Caco-2 (cell line): ENCODE data around the gene XPNPEP1. TPM values are rescaled to one million over a fixed set of nuclear protein-coding genes. Genes with fewer than 3 reads are reported as not detected.
A peak's percentile ranks its signal among the peaks of the same experiment; 100 is the strongest.
"Not testable (repeated sequence)": the region's sequence is repeated elsewhere in the genome, so short reads cannot be mapped to it uniquely, and the experiment has no call there.

ENCODE experiments used
- BruUV-seq: library from RNA; stranded (reverse); fragments of 400-500 nt; replicated peaks from 2 replicates; lab custom pipeline; 2021; lab: Mats Ljungman, UMichigan
- CTCF ChIA-PET: fragments of 300-600 bp; sonication (Branson Sonifier 250); formaldehyde crosslinking; loops from one replicate; lab custom pipeline; 2022; ENCODE audit warnings: antibody characterized with exemption; lab: Charles Lee
- POLR2A ChIA-PET: fragments of 300-600 bp; sonication (Branson Sonifier 250); formaldehyde crosslinking; loops from one replicate; lab custom pipeline; 2022; ENCODE audit warnings: antibody characterized with exemption; lab: Charles Lee
- DNase-seq, 2 experiments: peaks; one replicate each; pipeline versions ENCODE4 v3.0.0 to v3.0.0-alpha.2; 2020 to 2022
- H3K27me3 ChIP-seq: replicated peaks from 2 replicates; pipeline ENCODE4 v1.6.0; 2011; ENCODE audit warnings: low read length; ENCODE audit not compliant: control insufficient read depth, insufficient read depth
- H3K36me3 ChIP-seq: 2 replicates; pipeline ENCODE4 v1.5.1; 2011; ENCODE audit warnings: low read length; ENCODE audit not compliant: control insufficient read depth, insufficient read depth
- H3K4me1 ChIP-seq: fragments of 250-450 bp; sonication (Bioruptor Pico); 2 replicates; pipeline ENCODE4 v1.5.1; 2020; ENCODE audit warnings: mild to moderate bottlenecking
- H3K4me3 ChIP-seq: 2 replicates; pipeline ENCODE4 v1.5.1; 2011; ENCODE audit warnings: low read depth, mild to moderate bottlenecking, control low read depth, low read length
- H3K9me3 ChIP-seq: fragments of 250-450 bp; sonication (Bioruptor Pico); 2 replicates; pipeline ENCODE4 v1.5.1; 2020; ENCODE audit warnings: mild to moderate bottlenecking, moderate library complexity
- H3K27ac Mint-ChIP-seq: one replicate; pipeline ENCODE4 v1.8.0; 2022; ENCODE audit warnings: mixed read lengths; ENCODE audit not compliant: unreplicated experiment
- H3K27me3 Mint-ChIP-seq: one replicate; pipeline ENCODE4 v1.8.0; 2022; ENCODE audit warnings: mixed read lengths; ENCODE audit not compliant: insufficient read depth, unreplicated experiment
- H3K36me3 Mint-ChIP-seq: one replicate; pipeline ENCODE4 v1.8.0; 2022; ENCODE audit warnings: mild to moderate bottlenecking, mixed read lengths; ENCODE audit not compliant: insufficient read depth, unreplicated experiment
- H3K4me1 Mint-ChIP-seq: one replicate; pipeline ENCODE4 v1.8.0; 2022; ENCODE audit warnings: low read depth, mixed read lengths; ENCODE audit not compliant: unreplicated experiment
- H3K4me3 Mint-ChIP-seq: one replicate; pipeline ENCODE4 v1.8.0; 2022; ENCODE audit warnings: mild to moderate bottlenecking, moderate library complexity, mixed read lengths; ENCODE audit not compliant: unreplicated experiment
- H3K9me3 Mint-ChIP-seq: one replicate; pipeline ENCODE4 v1.8.0; 2022; ENCODE audit warnings: mixed read lengths; ENCODE audit not compliant: unreplicated experiment
- intact Hi-C: fragments of 100-400 bp; cut with micrococcal nuclease; formaldehyde crosslinking; loops from one replicate; pipeline ENCODE4 v1.10.0; 2022; ENCODE audit not compliant: unreplicated experiment
- total RNA-seq: library from RNA; stranded (reverse); gene quantifications from 2 replicates; pipeline ENCODE4 v1.2.3, GENCODE V29; 2022
- TF ChIP-seq, protein P1 (sequence below), 2 experiments: fragments of 200-600 bp in 1 of 2; IDR thresholded peaks; 1 replicate in 1 of 2; 2 replicates in 1 of 2; pipeline versions ENCODE4 v1.5.1 to v1.8.0; 2011 to 2022; ENCODE audit warnings: antibody characterized with exemption in 1 of 2, control low read depth in 1 of 2, inconsistent platforms in 1 of 2, low read depth in 1 of 2, low read length in 1 of 2, mild to moderate bottlenecking in 1 of 2, moderate library complexity in 1 of 2; ENCODE audit not compliant: insufficient read depth in 1 of 2, severe bottlenecking in 1 of 2, unreplicated experiment in 1 of 2

XPNPEP1 gene
- total RNA-seq, 1 experiment from 2014 or later = 92.4 TPM

DNA sequence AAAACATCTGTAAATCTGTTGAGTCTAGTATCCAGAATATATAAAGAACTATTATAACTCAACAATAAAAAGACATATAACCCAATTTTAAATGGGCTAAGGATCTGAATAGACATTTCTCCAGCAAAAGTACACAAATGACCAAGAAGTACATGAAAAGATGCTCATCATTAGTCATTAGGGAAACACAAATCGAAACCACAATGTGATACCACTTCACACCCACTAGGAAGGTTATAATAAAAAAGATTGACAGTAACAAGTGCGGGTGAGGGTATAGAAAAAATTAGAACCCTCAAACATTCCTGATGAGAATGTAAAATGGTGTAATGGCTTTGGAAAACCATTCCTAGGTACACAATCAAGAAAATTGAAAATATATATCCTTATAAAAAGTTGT lies 4.1 kb downstream of the XPNPEP1 start:
- intact Hi-C loops = no loop called here

GRCh38 chr10:109918707-109919106 lies 4.6 kb downstream of the XPNPEP1 start:
- BruUV-seq, H3K27me3 ChIP-seq, POLR2A ChIA-PET, H3K4me3 Mint-ChIP-seq, CTCF ChIA-PET, H3K36me3 ChIP-seq, H3K4me3 ChIP-seq, H3K9me3 ChIP-seq, intact Hi-C loops, DNase-seq, H3K27me3 Mint-ChIP-seq: not testable (repeated sequence)
- Mint-ChIP-seq H3K9me3 (peaks cover 10% of the 10 kb centered on the region), H3K27ac (peak overlapping the region; percentile 45), H3K36me3 (peaks cover 44% of the 10 kb centered on the region), H3K4me1 (peaks cover 36% of the 10 kb centered on the region)
- H3K4me1 ChIP-seq = peaks cover 51% of the 10 kb centered on the region

More for the DNA sequence above, 4.1 kb downstream of the XPNPEP1 start:
- Mint-ChIP-seq H3K36me3 (peaks cover 41% of the 10 kb centered on the region), H3K9me3 (peaks cover 14% of the 10 kb centered on the region), H3K27me3 (no peaks in the 10 kb centered on the region), H3K4me1 (peaks cover 41% of the 10 kb centered on the region), H3K4me3 (no peak overlapping the region), H3K27ac (no peak overlapping the region)
- Histone ChIP-seq H3K36me3 (peaks cover 5% of the 10 kb centered on the region), H3K9me3 (peaks cover 2% of the 10 kb centered on the region; the same call in 1 of the 2 replicates), H3K4me1 (peaks cover 51% of the 10 kb centered on the region), H3K27me3 (no peaks in the 10 kb centered on the region), H3K4me3 (no peak overlapping the region)
- TF ChIP-seq, protein P1, sequence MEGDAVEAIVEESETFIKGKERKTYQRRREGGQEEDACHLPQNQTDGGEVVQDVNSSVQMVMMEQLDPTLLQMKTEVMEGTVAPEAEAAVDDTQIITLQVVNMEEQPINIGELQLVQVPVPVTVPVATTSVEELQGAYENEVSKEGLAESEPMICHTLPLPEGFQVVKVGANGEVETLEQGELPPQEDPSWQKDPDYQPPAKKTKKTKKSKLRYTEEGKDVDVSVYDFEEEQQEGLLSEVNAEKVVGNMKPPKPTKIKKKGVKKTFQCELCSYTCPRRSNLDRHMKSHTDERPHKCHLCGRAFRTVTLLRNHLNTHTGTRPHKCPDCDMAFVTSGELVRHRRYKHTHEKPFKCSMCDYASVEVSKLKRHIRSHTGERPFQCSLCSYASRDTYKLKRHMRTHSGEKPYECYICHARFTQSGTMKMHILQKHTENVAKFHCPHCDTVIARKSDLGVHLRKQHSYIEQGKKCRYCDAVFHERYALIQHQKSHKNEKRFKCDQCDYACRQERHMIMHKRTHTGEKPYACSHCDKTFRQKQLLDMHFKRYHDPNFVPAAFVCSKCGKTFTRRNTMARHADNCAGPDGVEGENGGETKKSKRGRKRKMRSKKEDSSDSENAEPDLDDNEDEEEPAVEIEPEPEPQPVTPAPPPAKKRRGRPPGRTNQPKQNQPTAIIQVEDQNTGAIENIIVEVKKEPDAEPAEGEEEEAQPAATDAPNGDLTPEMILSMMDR (IDR thresholded peaks at IDR 0.05; ENCODE audit: insufficient read depth in 1 of 2, low read depth in 1 of 2, low read length in 1 of 2, severe bottlenecking in 1 of 2, unreplicated experiment in 1 of 2) = no peak
- no TSS peak for BruUV-seq
- POLR2A ChIA-PET = no interaction called here
- DNase-seq = no peak
- CTCF ChIA-PET = no interaction called here

DNA sequence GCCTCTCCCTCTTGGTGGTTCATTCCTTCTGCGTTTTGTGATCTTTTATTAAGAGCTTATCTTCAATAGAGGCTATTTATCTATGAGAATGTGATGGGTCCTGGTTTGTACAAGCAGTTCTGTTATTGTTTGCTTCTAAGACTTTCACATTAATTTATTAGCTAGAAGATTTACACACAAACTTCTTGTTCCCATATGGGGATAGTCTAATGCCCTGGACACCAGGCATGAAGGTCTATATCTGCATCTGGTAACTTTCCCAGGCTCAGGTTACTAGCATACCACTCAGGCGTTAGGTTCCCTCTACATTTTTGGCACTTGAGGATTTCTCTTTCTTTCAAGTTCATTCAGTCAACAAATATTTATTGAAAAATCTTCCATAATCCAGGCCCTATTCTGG lies 7.7 kb downstream of the XPNPEP1 start:
- no peak overlapping the region for H3K4me3 ChIP-seq
- H3K4me1 ChIP-seq = peaks cover 49% of the 10 kb centered on the region
- H3K9me3 ChIP-seq = peaks cover 2% of the 10 kb centered on the region; the same call in 1 of the 2 replicates
- no peaks in the 10 kb centered on the region for H3K36me3 ChIP-seq
- Mint-ChIP-seq H3K4me3 (peak overlapping the region; percentile 53), H3K27me3 (no peaks in the 10 kb centered on the region), H3K4me1 (peaks cover 32% of the 10 kb centered on the region), H3K27ac (peak overlapping the region; percentile 74), H3K36me3 (peaks cover 48% of the 10 kb centered on the region), H3K9me3 (peaks cover 10% of the 10 kb centered on the region)
- no TSS peak for BruUV-seq
- no peaks in the 10 kb centered on the region for H3K27me3 ChIP-seq
- ChIA-PET POLR2A (no interaction called here), CTCF (interaction anchor here (1.0 kb wide), 1 partner anchor 31 kb away, joined by 4 read pairs; no protein-coding TSS in a partner anchor)
- DNase-seq = no peak
- TF ChIP-seq, protein P1 (IDR thresholded peaks at IDR 0.05; ENCODE audit: insufficient read depth in 1 of 2, low read depth in 1 of 2, low read length in 1 of 2, severe bottlenecking in 1 of 2, unreplicated experiment in 1 of 2) = no peak
- intact Hi-C loops = loop anchor here (2.0 kb wide), 1 partner anchor 31 kb away; no protein-coding TSS in a partner anchor
